HG02798 (cell line): ENCODE data around the gene SLC17A9.

ENCODE experiments used
- ATAC-seq: cut with Tn5 transposase; IDR thresholded peaks from one replicate; pipeline ENCODE4 v1.9.1; 2021; ENCODE audit warnings: mild to moderate bottlenecking; ENCODE audit not compliant: unreplicated experiment, poor library complexity

Gene SLC17A9

DNA sequence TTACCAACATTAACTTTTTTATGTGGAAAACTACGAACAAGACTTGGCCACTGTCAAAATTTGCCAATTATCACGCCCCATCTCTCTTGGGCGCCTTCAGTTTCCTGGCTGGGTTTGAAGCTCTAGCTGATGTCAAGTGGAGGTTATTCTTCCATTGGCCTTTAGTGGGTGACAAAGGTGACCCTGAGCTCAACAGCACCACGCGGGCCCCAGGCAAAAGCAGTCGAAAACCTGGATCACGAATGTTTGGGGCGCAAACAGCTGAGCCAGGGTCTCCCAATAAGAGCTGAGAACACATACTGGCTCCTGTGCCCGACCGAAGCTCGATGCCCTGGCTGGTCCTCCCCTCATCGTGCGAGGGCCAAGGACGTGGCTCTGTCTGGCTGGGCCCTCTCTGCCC, 26.8 kb downstream of the SLC17A9 start:
- no peak for ATAC-seq

DNA sequence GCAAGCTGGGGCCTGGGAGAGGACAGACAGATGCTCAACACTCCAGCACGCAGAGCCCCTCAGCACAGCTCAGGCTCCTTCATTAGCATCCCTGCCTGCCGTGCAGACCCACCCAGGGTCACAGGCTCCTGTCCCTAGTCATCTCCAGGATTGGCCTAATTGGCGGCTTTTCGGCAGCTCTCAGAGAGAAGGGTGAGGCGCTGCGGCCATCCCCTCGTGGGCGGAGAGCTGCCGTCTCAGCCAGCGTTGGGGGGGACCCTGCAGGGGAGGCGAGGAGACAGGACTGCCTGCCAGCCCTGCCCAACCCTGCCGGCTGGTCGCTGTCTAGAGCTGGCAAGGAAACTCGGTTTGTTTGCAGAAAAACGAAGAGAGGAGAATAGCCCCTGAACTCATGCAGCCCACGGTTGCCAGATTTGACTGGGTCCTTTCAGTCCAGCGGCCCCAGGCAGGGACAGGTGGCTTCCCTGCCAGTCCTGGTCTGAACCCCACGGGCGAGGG, 27.4 kb downstream of the SLC17A9 start:
- ATAC-seq, result no peak

DNA sequence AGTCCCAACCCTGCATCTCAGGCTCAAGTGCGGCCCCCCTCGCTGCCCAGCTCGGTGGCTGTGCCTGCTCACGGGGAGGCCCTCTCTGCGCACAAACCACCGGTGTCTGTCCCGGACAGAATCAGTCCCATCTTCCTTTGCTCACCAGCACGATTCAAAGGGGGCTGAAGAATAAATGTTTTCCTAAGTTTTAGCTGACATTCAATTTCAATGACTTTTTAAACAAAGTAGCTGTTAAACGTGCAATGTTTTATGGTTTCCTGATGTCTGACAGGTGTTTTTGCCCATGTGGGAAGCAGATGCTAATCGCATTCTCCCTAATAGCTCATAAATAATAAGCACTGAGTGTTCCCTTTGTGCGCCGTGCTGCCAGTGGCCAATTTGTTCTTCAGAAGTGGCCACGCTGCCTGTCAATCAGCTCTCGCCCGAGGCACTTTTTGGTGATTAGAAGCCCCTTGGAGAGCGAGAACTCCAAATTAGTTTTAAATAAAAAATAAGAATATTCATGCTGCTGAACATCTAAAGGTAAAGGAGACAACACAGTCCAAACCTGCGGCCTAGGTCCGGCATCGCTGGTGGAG, 28.0 kb downstream of the SLC17A9 start:
- ATAC-seq, result no peak

DNA sequence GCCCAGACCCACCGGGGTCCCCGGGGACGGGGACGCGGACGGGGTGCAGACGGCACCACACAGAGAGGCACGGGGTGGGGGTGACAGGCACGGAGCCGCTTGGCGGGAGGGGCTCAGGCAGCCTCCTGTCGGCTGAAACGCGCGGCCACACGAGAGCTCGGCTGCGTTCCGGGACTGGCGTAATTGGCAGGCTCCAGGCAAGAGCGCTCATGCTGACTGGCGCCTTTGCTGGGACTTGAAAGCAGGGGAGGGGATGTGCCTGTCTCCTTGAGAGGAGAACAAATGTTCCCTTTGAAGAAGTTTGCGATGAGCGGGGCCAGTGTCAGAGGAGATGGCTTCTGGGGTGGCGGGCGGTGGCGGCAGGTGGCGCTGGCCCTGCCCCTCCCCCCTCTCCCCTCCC, 28.5 kb downstream of the SLC17A9 start:
- ATAC-seq, result no peak

DNA sequence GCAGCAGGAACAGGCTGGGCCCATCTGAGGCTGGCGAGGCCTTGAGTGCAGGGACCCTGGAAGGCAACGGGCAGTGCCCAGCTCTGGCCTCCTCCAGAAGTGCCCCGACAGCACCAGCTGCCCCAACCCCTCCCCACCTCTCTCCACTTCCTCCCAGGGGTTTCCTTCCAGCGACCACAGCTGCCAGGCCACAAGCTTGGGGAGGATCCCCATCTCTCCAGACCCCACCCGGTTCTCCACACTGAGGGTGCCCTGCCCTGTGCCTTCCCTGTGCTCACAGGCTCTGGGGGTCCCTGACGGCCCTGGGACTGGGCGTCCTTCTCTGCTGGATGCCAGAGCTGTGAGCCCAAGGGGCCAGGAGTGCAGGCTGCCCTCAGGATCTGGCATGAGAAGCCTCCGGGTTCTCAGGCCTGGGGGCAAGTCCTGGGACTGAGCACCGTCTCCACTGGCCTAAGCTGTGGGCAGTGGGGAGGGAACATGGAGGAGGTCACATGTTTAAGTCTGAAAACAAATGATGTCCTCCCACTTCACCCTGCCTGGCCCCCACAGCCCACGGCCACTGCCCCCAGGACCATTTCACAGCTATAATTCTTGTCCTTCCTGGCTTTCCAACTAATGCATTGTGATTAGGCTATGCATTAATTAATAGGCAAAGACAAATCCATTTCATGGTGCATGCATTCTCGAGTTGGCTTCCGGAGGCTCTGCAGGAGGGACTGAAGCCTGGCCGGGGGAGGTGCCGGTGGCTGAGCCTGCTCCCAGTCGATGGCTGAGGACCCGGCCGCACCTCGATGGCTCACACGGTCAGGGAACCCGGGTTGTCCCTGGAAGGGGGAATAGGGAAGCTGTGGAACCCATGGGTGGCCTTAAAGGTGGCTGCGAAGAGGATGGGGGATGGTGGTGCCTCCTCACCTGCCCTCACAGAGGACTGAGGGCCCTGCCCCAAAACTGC, 29.9 kb downstream of the SLC17A9 start:
- no peak for ATAC-seq

DNA sequence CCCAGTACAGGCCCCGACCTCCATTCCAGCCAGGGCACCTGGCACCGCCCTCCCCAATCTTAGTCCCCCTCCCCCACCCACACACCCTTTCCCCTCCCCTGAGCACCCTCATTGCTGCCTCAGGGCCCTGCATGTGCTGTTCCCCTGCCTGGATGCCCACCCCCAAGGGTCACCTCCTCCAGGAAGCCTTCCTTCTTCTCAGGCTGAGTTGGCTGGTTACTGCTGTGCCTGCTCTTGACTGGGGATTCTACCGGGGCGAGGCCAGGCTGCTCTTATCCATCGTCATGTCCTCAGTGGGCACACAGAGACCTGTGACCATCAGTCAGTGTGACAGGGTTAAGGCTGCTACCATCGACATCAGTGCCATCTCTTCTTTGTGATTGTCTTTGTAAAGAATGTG, 30.7 kb downstream of the SLC17A9 start:
- ATAC-seq, result no peak

DNA sequence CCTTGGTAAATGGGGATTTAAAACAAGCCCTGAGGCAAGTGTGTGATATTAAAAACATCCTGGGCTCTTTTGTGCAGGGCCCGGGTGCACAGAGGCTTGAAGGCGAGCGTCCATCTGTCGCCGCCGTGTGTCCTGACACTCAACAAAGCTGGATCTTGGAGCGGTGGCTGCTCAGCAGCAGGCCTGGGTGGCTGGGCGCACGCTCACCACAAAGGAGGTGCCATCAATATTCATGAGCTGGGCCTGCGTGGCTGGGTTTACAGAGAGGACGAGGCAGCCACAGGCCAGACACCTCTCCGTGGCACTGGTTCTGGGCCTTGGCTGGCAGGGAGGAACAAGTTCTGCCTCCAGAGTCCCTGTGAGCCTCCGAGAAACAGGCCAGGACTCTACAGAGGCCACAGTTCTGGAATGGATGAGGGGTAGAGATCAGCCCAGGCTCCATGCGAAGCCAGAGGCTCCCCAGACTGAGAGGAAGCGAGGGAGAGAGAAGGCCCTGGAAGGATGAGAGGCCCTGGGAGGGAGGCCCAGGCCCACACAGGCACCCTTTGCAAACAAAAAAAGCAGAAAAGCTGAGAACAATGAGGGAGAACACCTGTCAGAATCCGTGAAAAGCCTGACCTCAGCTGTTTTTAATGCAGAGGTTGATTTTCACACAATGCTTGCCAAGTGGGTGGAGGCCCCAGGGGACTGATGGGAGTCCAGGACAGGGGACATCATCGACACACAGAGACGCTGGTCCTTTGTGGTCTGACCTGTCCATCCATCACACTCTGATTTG, 32.3 kb downstream of the SLC17A9 start:
- ATAC-seq, result no peak

DNA sequence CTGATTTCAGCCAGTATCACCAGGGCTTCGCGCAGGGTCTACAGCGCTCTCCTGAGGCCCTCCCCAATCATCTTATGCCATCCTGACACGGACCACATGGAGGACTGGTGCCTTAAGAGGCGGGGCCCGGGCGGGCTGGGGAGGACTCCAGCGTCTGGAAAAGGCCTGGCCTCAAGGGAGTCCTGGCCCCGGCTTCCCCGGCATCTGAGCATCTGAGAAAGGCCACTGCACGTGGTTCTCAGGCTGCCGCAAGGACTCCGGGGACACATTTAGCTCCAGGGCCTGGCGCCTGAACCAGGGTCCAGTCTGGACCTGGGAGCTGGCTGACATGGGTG, 32.9 kb downstream of the SLC17A9 start:
- ATAC-seq, result no peak

DNA sequence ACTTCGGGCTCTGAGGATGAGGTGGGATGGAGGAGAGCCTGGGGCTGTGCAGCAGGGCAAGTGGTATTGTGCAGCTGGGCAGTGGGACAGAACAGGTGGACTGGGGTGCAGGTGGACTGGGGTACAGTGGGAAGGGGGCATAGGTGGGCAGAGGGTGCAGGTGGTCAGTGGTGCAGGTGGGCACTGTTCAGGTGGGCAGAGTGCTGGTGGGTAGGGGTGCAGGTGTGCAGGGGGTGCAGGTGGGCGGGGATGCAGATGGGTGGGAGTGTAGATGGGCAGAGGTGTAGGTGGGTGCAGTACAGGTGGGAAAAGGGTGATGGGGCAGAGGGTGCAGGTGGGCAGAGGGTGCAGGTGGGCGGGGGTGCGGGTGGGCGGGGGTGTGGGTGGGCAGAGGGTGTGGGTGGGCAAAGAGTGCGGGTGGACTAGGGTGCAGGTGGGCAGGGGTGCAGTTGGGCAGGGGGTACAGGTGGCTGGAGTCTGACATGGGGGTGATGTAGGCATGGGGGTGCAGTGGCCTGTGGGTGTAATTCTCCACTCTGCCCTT, 33.8 kb downstream of the SLC17A9 start:
- no peak for ATAC-seq

DNA sequence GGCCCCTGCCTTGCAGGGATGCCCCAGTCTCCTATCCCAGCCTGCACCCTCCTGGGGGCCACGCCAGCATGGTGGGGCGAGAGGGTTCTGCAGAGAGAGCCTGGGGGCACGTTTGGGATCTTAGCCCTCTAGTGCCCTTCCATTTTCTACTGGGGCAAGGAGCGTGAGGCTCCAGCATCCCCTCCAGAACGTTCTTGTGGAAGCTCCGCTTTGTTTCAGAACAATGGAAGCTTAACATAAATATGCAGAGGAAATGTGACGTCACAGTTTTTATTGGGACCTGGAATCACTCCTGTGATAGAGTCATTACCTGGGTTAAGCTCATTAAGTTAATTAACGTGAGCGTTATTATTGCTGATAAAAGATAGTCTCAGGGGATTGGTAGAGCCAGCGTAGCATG, 34.6 kb downstream of the SLC17A9 start:
- ATAC-seq, result no peak

DNA sequence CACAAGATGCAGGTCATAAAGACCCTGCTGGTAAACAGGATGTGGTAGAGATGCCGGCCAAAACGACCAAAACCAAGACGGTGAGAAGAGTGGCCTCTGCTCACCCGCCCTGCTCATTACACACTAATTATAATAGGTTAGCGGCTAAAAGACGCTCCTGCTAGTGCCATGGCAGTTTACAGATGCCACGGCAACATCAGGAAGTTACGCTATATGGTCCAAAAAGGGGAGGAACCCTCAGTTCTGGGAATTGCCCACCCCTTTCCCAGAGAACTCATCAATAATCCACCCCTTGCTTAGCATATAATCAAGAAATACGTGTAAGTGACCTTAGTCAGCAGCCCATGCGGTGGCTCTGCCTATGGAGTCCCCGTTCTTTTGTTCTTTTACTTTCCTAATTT, 36.7 kb downstream of the SLC17A9 start:
- no peak for ATAC-seq

DNA sequence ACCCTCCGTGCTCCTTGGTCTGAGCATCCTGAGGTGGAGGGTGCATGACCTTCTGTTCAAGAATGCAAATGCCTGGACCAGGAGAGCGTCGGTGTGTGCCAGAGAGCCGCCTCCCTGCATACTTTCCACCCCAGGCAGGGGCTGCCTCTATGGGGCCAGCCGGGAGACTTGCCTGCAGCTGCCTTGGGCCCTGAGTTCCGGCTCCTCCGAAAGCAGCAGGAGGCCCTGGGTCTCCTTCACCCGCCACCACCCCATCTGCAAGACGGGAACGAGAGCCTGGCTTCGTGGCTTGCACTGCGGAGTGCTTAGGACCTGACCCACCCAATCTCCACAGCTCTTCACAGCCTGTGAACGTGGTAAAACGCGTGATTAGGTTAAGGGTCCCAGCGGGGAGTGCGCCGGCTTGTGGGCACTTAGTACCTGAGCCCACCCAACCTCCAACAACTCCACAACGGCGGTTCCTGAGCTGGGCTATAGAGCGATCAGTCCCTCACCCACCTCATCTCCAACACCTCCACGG, 37.9 kb downstream of the SLC17A9 start:
- ATAC-seq, result no peak

DNA sequence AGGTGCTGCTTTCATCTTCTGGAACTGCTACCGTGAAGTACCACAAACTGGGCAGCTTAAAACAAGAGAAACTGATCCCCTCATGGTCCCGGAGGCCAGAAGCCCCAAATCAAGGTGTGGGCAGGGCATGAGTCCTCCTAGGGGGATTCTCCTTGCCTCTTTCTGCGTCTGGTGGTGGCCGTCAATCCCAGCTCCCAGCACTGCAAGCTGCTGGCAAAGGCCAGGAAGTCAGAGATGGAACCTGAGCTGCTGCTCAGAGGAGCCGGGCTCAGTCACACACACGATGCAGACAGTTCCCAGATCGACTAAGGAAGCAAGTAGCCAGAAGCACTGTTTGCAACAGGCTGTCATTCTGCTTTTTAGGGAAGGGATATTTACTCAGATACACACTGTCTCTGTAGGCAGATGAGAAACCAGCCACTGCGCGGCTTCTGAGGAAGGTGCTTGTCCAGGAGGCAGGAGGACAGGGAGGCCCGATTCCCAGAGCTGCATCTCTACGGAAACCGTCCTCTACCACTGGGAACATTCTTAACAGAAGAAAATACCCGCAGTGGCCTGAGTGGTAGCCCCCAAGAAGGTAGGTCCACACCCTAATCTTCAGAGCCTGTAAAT, 38.8 kb downstream of the SLC17A9 start:
- no peak for ATAC-seq

DNA sequence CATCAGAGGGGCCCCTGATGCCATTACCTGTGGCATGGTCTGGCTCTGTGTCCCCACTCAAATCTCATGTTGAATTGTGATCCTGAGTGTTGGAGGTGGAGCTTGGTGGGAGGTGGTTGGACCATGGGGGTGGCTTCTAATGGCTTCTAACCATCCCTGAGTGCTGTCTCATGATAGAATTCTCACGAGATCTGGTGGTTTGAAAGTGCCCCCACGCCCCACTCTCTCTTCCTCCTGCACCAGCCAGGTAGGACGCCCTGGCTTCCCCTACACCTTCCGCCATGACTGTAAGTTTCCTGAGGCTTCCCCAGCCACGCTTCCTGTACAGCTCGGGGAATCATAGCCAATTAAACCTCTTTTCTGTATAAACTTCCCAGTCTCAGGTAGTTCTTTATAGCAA, 39.4 kb downstream of the SLC17A9 start:
- no peak for ATAC-seq

DNA sequence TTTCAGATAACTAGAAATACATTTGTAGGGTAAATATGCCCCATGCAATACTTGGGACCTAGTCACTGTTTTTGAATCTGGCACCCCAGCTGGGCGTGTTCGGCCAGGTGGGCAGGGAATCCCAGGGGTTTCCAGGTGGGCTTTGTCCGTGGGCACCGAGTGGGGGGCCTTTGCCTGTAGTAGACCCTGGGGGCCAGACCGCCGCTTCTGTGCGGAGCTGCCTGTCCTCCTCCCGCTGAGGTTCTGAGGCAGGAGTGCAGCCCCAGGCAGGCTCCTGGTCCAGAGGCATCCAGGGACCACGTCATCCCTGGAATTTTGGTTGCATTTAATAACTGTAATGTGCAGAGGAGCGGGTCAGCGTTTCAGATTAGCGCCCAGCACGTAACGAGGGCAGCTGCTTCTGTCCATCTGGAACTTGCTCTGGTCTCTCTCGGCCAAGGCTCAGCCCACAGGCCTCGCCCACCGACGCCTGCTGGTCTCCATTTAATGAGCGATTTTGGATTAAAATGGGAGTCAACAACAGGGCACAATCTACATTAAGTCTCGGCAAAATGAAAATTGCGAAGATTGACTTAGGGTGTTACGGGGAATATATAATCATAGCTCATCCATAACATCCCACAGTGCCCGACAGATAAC, 41.5 kb downstream of the SLC17A9 start:
- no peak for ATAC-seq

DNA sequence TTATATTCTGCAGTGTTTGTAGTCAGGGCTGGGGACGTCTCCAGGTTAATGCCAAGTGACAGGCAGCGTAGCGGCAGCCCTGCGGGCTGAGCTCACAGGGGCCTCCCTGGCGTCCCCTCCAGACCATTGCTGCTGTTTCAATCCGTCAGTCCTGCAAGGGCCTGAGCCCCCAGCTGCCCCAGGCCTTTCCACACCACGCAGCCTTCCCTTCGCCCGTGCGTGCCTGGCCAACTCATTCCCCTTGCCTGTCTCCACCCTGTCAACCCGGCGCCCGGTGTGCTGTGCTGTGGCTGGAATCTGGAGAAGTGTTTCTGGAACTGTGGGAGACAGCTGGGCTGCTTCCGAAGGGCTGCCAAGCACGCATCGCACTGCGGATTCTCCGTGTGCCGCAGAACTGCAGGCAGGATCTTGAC, 42.4 kb downstream of the SLC17A9 start:
- no peak for ATAC-seq

DNA sequence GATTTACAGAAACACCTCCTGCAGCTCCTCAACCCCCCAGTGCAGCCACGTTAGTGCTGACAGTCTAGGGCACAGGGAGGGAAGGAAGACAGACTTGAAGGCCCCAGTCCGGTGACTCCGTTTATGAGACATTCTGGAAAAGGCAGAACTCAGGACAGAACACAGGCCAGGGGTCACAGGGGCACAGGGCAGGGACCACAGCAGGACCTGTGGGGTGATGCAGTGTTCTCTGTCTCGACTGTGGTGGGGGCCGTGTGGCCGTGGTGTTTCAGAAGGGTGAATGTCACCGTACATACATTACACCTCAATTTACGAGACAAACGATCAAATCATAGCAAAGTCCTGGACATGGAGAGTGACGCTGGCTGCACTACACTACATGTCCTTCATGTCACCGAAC, 43.0 kb downstream of the SLC17A9 start:
- no peak for ATAC-seq

DNA sequence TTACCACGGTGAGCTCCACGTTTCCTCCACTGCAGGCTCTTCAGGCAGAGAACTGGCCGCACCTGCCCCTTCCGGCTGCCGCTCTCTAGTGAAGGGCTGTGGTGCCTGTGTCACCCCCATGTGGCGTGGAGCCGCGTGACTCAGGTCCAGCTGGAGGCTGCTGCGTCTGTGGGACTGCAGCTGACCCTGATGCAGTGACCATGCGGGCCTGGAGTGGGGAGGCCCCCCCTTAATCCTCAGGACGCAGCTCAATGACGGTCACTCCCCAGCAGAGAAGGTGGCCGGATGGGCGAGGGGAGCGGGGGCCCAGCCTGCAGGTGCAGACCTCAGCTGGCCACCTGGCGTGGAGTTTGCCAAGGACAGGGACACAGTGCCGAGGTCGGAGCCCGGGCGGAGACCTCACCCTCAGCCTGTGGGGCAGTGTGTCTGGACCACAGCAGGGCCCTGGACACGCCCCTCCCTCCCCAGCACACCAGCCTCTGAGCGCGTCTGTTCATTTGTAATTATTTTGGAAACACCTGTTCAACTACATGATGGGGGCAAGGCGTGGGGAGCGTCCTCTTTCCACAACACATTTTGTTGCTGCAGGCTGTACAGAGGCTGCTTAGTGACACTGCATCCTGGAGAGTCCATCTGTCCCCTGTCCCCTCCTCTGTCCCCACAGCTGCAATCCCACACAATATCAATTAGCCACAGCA, 43.5 kb downstream of the SLC17A9 start:
- no peak for ATAC-seq

DNA sequence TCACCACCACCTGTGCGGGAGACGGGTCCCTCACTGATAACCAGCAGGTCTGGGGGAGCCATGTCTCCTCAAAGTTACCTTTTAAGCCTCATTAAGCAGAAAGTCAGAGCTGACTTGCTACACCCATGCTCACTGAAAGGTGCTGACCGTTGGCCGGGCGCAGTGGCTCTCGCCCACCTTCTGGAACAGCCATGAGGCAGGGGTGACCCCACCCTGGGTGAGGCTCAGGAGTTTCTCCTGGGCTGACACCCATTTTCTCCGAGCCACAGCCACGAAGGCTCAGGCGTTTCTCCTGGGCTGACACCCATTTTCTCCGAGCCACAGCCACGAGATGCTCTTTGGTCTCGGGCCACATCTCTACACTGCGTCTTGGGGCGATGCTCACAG, 44.1 kb downstream of the SLC17A9 start:
- ATAC-seq, result no peak
